Measurements from ENCODE around the gene MAIP1.

MAIP1 gene

DNA sequence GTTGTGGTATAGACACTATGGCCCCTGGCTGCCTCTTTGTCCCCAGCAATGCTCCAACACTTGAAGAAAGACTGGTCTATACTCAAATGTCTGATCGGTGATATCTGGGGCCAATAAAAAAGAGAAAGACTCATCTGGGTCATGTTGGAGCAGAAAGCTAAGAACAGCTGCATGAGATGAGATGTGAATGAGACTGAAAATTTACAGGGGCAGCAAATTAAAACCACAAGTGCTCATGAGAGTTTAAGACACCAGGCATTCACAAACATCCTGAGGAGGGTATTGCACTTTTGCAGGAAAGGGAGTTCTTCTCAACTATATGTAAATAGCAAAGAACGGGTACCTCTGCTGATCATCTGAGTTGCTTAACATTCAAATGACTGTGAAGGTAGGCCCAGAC is 36.3 kb downstream of the MAIP1 start:
- no peak for DNase-seq (ENCODE audit: low spot score)

DNA sequence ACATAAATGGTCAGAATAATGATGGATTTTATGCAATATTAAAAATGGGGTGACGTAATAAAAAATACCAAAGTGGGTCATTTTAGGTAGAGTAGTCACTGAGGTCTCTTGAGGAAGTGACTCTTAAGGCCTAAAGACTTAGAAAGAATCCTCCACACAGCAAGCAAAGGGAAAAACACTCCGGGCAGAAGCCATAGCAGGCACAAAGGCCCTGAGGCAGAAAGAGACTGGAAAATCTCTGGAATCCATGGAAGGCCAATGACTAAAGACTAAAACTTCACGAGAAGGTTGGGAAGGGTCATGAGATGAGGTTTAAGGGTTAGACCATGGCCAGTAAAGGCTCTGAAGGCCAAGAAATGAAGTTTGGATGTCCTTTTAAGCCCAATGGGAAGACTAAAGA is 36.9 kb downstream of the MAIP1 start:
- DNase-seq (ENCODE audit: low spot score): no peak

DNA sequence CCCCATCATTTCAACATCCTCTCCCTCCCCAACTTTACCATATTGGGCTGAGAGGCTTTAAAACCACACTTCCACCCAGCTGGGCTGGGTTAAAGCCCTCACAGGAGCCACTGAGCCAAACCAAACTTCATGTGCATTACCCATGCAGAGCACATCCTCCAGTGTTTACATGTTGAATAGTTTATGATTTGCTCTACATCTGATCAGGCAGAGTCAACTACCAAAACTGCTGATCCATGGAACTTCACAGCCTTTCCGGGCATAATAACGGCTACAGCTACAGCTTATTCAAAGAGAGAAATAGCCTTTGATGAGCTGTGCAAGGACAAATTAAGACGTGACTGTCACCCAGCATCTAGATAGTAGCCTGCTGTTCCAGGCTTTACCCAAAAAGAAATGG is 39.0 kb downstream of the MAIP1 start:
- DNase-seq (ENCODE audit: low spot score): no peak

DNA sequence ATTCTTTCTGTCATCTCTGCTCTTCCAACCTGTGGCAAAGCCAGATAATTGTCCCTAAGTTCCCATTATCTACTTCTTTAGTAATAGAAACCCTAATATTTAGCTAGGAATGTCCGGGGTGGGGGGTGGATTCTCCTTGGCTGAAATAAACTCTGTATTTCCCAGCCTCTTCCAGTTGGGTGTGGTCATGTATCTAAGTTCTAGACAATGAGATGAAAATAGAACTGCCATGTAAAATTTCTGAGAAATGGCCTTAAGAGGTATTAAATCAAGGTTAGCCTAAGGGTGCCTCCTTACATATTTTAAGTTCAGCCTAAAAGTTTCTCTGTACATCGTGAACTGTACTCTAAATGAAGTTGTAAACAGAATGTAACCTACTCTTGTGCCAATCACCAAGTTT is 39.5 kb downstream of the MAIP1 start:
- no peak for DNase-seq (ENCODE audit: low spot score)

DNA sequence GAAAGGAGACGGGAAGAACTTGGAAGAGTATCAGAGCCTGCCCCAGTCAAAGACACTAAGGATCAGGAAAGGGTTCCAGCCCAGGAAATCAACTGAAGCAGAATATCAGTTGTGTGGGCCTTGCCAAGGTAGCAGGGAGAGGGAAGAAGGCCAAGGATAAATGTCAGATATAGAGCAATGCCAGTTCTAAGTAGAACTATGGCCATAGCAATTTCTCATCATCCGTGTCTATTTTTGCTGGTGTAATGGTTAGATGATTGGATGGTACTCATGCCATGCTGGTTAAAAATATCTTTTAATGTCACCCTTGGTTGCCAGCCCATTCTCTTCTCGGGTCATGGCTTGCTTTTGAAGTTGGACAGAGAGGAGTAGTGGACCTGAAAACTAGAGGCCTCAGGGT is 41.9 kb downstream of the MAIP1 start:
- no peak for DNase-seq (ENCODE audit: low spot score)

DNA sequence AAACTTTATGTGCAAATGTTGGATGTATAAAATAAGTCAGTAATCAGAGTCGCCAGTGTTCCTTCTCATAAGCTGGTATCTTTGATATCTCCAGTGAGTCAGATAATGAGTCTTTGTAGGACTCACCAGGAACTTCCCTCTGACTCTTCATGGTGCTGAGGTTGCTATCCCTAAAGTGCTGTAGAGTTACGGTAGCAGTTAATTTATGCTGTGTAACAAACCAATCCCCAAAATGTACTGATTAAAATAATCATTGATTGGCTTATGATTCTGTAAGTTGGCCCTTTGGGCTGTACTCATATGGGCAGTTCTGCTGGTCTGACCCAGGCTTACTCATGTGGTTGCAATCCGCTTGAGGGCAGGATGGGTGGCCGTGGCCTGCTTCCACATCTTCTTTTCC is 43.8 kb downstream of the MAIP1 start:
- no peak for DNase-seq (ENCODE audit: low spot score)

DNA sequence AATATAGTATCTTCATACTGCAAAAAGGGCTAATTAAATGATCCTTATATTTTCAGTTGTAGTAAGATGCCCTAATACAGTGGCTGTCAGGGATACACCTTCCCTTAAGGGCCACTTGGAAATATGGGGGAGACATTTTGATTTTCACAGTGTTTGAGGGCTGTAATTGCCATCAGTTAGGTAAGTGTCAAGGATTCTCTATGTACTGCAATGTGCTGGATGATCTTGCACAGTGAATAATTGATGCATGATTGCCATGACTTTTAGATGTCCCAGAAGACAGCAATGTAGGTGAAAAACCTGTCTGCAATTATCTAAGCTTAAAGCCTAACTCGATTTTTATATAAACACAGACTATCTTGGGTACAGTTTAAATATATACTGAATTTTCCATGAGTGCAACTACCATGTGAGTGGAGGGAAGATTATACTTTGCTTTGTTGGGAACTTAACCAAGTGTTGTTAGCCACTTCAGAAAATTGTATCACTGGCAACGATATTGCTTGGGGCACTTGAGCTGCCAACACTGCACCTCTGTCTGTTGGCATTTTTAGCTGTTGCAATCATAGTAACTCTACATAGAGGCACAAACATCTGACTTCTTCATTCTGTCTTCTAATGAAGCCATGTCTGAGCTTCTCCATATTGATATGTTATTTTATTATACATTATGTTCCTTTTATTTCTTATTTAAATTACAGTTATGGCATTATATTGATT is 45.2 kb downstream of the MAIP1 start:
- DNase-seq (ENCODE audit: low spot score): no peak

DNA sequence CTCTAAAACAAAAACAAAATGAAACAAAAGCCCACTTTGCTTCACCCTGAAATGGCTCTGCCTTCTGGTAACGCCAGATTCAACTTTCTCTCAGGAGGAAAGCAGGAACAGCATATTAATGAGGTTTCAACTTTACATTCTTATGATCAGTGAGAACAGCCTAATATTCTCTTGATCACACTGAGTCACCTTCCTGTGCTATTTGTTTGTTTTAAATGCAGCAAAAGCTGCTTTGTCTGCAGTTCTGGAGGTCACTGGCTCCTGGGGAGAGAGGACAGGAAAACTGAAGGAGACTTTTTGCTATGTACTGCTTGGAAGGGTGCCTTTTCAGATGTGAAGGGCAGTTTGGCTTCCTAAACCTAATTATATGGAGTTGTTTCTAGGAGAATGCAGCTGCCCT is 48.1 kb downstream of the MAIP1 start:
- no peak for DNase-seq (ENCODE audit: low spot score)

DNA sequence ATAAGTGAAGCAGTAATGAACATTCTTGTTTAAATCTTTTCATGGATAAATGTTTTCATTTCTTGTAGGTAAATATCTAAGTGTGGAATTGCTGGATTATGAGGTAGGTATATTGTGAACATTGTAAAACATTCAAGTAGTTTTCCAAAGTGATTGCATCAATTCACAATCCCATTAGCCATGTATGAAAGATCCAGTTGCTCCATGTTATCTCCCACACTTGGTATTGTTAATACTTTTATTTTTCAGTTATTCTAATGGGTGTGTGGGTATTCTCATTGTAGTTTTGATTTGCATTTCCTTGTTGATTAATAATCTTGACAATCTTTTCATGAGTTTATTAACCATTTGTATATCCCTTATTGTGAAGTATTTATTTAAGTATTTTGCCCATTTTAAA is 50.3 kb downstream of the MAIP1 start:
- no peak for DNase-seq (ENCODE audit: low spot score)

DNA sequence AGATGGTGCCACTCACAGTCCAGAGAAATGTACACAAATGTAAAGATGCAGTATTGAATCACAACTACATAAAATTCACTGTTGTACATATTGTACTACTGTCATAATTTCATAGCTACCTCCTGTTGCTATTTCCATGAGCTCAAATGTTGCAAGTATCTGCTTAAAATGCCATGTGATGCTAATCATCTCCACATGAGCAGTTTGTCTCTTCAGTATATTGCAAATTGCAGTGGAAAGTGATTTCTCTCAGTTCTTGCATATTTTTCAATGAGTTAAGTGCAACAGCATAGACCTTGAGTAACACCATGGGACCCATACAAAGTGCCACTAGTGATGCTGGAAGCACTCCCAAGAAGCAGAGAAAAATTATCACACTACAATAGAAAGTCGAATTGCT is 51.9 kb downstream of the MAIP1 start:
- DNase-seq (ENCODE audit: low spot score): no peak

DNA sequence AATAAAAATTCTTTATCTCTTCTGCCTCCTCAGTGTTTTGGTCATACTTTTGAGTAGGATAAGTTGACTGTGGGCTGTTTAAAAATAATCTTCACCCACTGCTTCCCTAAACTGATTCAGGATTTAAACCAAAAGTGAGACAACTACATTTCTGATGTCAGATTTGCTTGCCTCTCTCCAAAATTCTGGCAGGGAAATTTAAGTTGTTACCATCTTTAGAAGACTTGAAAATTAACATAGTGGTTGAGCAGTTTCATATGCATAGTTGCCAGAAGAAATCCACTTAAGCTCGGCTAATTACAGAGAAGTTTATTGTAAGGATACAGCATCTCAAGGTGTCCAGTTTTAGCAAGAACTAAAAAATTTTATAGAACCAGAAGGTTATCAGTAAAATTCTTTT is 57.0 kb downstream of the MAIP1 start:
- no peak for DNase-seq (ENCODE audit: low spot score)
